Omental fat pad (tissue), 4 donors: Measurements from ENCODE around the gene G3BP2. TPM values are rescaled to one million over a fixed set of nuclear protein-coding genes. Genes with fewer than 3 reads are reported as not detected.

ENCODE experiments used
- ATAC-seq: fragments of 150-250 bp; one replicate; pipeline ENCODE4 v1.9.1; 2016; ENCODE audit warnings: mild to moderate bottlenecking, moderate library complexity; ENCODE audit not compliant: low FRiP score
- DNase-seq: peaks from one replicate; pipeline ENCODE4 v3.0.0-alpha.2; 2019; ENCODE audit warnings: low spot score
- total RNA-seq, 4 donors: library from RNA; depleted of rRNA; stranded (reverse); fragments of >200 nt; gene quantifications; one replicate each; pipeline ENCODE4 v1.1.0, GENCODE V29; 2016
- TF ChIP-seq, protein P1 (sequence below), 3 donors: fragments of 450-650 bp; IDR thresholded peaks; one replicate each; pipeline ENCODE4 v1.5.1; 2016 to 2017; ENCODE audit warnings: antibody characterized with exemption in 3 of 3, mild to moderate bottlenecking in 3 of 3, moderate library complexity in 2 of 3

G3BP2 gene
- total RNA-seq, 4 donors from 2014 or later, result 57.7 to 90.9 (median 69.6) TPM

DNA sequence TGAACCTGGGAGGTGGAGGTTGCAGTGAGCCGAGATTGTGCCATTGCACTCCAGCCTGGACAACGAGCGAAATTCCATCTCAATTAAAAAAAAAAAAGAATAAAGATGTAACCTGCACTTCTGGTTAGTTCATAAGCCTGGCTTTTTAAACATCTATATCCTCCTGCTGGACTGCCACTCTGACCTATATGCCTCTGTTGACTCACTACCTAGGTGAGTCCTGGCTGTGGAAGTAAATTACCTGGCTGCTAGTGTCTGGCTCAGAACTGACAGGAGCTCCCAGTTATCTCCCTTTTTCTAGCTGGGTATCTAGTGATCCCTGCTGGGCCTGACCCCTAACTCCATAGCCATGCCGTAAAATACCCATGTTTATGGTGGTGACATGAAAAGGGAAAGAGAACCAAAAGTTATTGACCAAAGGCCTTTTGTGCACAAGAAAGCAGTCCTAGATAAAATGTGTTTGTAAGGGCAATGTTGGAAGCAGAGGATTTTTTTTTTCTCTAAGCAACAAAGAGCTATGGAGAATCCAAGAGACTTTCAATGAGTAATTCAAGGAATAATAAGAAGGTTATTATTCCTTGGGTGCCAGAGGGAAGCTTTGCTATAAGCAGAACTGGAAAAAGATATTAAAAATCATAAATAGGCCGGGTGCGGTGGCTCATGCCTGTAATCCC lies 10.4 kb upstream of the G3BP2 start:
- no peak for ATAC-seq
- DNase-seq, result no peak
- TF ChIP-seq, protein P1, sequence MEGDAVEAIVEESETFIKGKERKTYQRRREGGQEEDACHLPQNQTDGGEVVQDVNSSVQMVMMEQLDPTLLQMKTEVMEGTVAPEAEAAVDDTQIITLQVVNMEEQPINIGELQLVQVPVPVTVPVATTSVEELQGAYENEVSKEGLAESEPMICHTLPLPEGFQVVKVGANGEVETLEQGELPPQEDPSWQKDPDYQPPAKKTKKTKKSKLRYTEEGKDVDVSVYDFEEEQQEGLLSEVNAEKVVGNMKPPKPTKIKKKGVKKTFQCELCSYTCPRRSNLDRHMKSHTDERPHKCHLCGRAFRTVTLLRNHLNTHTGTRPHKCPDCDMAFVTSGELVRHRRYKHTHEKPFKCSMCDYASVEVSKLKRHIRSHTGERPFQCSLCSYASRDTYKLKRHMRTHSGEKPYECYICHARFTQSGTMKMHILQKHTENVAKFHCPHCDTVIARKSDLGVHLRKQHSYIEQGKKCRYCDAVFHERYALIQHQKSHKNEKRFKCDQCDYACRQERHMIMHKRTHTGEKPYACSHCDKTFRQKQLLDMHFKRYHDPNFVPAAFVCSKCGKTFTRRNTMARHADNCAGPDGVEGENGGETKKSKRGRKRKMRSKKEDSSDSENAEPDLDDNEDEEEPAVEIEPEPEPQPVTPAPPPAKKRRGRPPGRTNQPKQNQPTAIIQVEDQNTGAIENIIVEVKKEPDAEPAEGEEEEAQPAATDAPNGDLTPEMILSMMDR (IDR thresholded peaks at IDR 0.05), result no peak

DNA sequence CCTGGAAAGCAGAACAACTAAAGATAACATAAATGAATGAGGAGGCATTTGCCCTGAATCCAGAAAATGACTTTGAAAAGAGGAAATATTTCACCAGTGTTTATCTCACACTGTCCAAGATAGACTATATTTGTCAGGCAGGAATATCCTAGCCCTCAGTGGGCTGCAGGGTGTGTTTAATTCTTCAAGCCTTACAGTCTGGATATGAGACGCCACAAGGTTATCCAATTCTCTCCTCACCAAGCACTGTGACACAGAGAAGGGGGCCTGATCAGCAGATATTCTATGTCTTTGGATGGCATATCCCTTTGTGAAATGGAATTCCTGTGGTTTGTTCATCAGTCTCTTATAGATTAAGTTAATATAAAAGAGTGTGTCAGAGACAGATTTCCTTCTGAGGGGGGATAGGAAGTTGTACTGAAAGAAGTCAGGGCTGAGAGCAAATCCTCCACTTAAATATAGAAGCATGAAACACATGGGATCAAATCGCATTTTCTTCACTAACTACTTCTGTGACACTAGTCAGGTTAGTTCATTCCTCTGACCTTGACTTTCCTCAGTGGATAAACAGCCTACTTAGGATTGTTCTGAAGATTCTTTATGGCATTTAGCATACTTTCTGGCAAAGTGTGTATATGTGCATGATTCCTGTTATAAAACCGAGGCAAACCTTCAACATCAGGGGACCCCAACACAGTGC lies 6.8 kb upstream of the G3BP2 start:
- no peak for ATAC-seq

DNA sequence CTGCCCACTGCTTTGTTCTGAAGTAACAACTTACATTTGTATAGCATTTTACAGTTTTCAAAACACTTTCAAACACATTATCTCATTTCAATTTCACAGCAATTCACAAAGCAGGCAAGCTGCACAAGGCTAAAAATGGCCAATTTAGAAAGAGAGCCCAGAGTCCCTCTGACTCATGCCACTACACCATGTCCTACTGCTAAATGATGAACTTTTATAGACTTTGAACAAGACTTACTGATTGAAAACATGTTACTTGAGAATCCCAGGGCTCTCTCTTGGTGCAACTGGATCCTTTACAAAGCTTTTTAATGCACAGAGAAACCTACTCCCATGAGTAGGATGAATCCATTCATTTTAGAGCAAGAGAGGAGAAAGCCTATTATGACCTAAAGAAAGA lies 5.8 kb upstream of the G3BP2 start:
- TF ChIP-seq, protein P1 (IDR thresholded peaks at IDR 0.05), result no peak
- no peak for DNase-seq
- ATAC-seq, result no peak

More for the DNA sequence above, 6.8 kb upstream of the G3BP2 start:
- no peak for DNase-seq
- TF ChIP-seq, protein P1 (IDR thresholded peaks at IDR 0.05), result no peak

DNA sequence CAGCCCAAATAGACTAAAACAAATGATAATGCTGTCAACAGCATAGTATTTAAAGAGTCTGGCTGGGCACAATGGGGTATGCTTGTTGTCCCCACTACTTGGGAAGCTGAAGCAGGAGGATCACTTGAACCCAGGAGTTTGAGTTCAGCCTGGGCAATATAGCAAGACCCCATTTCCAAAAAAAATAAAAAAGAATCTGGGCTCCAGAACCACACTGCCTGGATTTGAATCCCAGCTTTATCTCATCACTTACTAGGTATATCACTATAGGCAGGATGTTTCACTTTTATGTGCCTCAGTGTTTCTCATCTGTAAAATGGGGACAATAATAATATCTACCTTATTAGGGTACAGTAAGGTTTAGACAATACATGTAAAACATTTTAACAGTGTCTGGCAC lies 5.3 kb upstream of the G3BP2 start:
- TF ChIP-seq, protein P1 (IDR thresholded peaks at IDR 0.05), result no peak
- no peak for DNase-seq

DNA sequence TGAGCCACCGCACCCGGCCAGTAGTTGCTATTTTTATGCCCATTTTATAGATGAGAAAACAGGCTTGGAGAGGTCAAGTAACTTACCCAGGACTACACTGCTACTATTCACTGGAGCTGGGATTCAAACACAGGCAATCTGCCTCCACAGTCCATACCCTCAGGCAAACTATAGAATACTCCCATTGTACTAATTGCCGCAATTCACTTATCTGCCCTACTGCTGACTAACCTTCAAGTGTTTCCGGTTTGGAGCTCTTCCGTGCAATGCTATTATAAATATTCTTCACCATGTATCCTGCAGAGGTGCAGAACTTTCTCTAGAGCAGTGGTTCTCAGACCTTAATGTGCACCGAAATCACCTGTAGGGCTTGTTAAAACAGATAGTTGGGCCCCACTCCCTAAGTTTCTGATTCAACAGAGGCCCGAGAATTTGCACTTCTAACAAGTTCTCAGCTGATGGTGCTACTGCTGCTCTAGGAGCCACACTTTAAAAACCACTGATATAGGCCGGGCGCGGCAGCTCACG lies 1.9 kb upstream of the G3BP2 start:
- no peak for DNase-seq
- TF ChIP-seq, protein P1 (IDR thresholded peaks at IDR 0.05), result no peak
- no peak for ATAC-seq

More for the DNA sequence above, 5.3 kb upstream of the G3BP2 start:
- ATAC-seq, result no peak

DNA sequence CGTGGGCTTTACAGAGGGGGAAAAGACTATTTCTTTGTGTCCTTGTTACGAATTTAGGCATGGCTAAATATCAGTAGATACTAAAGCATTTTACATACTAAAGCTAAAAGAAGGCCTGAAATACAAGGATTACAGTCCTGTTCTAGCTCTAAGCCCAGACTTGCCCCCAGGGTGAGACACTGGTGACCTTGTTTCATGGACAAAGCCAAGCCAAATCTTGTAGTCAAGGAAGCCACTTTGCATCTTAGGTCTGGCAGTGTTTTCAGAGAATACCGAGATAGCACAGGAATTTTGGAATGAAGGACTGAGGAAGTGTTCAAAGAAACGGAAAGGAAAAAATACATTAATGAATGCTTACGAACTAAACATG lies 733 bp upstream of the G3BP2 start:
- TF ChIP-seq, protein P1 (IDR thresholded peaks at IDR 0.05), result no peak
- DNase-seq, result no peak
- no peak for ATAC-seq
